Loucy (cell line): ENCODE results near the gene LMF1.
A peak's percentile ranks its signal among the peaks of the same experiment; 100 is the strongest.

Source experiments
- H2AFZ ChIP-seq: fragments of 200-600 bp; sonication (generic); 2 replicates; pipeline ENCODE4 v1.6.0; 2016; ENCODE audit warnings: antibody characterized with exemption, mild to moderate bottlenecking, low read length, moderate library complexity
- H3F3A ChIP-seq: fragments of 200-600 bp; 2 replicates; pipeline ENCODE4 v1.6.0; 2016; ENCODE audit warnings: antibody characterized with exemption, low read depth, mild to moderate bottlenecking
- H3K27me3 ChIP-seq: fragments of 200-600 bp; sonication (generic); 2 replicates; pipeline ENCODE4 v1.6.1; 2014; ENCODE audit warnings: low read length, mild to moderate bottlenecking; ENCODE audit not compliant: insufficient read depth, poor library complexity, severe bottlenecking
- H3K36me3 ChIP-seq: fragments of 200-600 bp; sonication (generic); 2 replicates; pipeline ENCODE4 v1.6.1; 2016; ENCODE audit warnings: low read length; ENCODE audit not compliant: insufficient read depth
- H3K4me1 ChIP-seq: fragments of 200-600 bp; sonication (generic); 2 replicates; pipeline ENCODE4 v1.5.1; 2014; ENCODE audit warnings: low read length, mild to moderate bottlenecking; ENCODE audit not compliant: insufficient read depth, poor library complexity, severe bottlenecking
- H3K4me2 ChIP-seq: fragments of 200-600 bp; sonication (generic); 2 replicates; pipeline ENCODE4 v1.6.0; 2014; ENCODE audit warnings: antibody characterized with exemption, low read length, low read depth, mild to moderate bottlenecking; ENCODE audit not compliant: poor library complexity, severe bottlenecking
- H3K4me3 ChIP-seq: fragments of 200-600 bp; sonication (generic); 2 replicates; pipeline ENCODE4 v1.5.1; 2014; ENCODE audit warnings: low read length, mild to moderate bottlenecking, mixed read lengths; ENCODE audit not compliant: poor library complexity, severe bottlenecking
- H3K79me2 ChIP-seq: fragments of 200-600 bp; sonication (generic); 2 replicates; pipeline ENCODE4 v1.6.1; 2014; ENCODE audit warnings: low read length; ENCODE audit not compliant: insufficient read depth
- H3K9ac ChIP-seq: fragments of 200-600 bp; sonication (generic); 2 replicates; pipeline ENCODE4 v1.6.0; 2014; ENCODE audit warnings: mild to moderate bottlenecking, low read depth, low read length, moderate library complexity; ENCODE audit not compliant: poor library complexity, severe bottlenecking
- H3K9me2 ChIP-seq: fragments of 200-600 bp; sonication (generic); replicated peaks from 2 replicates; pipeline ENCODE4 v1.6.1; 2016; ENCODE audit warnings: low read depth, low read length, mixed read lengths
- H3K9me3 ChIP-seq: fragments of 200-600 bp; sonication (generic); 2 replicates; pipeline ENCODE4 v1.6.1; 2014; ENCODE audit warnings: mild to moderate bottlenecking, antibody characterized with exemption, low read length, low read depth; ENCODE audit not compliant: insufficient read depth
- H4K20me1 ChIP-seq: fragments of 200-600 bp; sonication (generic); 2 replicates; pipeline ENCODE4 v1.6.0; 2014; ENCODE audit warnings: antibody characterized with exemption, low read length, mild to moderate bottlenecking; ENCODE audit not compliant: insufficient read depth, poor library complexity, severe bottlenecking
- CTCF ChIP-seq: fragments of 200-600 bp; sonication (generic); conservative IDR thresholded peaks from 2 replicates; pipeline ENCODE4 v1.5.1; 2014; ENCODE audit warnings: mild to moderate bottlenecking, antibody characterized with exemption, low read length
- EZH2phosphoT487 ChIP-seq: fragments of 200-600 bp; IDR thresholded peaks from 2 replicates; pipeline ENCODE4 v1.6.1; 2018; ENCODE audit warnings: antibody characterized with exemption, mild to moderate bottlenecking, moderate library complexity, borderline replicate concordance

LMF1 gene

GRCh38 chr16:972316-973002 is 1.7 kb upstream of the LMF1 start:
- Histone ChIP-seq H3K9me3 (no peaks in the 10 kb centered on the region), H3K9ac (no peak overlapping the region), H4K20me1 (no peaks in the 10 kb centered on the region), H3K4me3 (no peak overlapping the region), H3K9me2 (no peaks in the 10 kb centered on the region), H3K27me3 (no peaks in the 10 kb centered on the region), H3K4me1 (no peaks in the 10 kb centered on the region), H2AFZ (no peak overlapping the region), H3F3A (no peaks in the 10 kb centered on the region), H3K4me2 (no peak overlapping the region), H3K36me3 (no peaks in the 10 kb centered on the region), H3K79me2 (no peaks in the 10 kb centered on the region; the same call in 1 of the 2 replicates)
- no peak for TF ChIP-seq CTCF
- TF ChIP-seq EZH2phosphoT487, result no peak

- Histone ChIP-seq H3F3A (no peaks in the 10 kb centered on the region), H3K27me3 (no peaks in the 10 kb centered on the region), H3K4me3 (no peak overlapping the region), H3K79me2 (no peaks in the 10 kb centered on the region; the same call in 1 of the 2 replicates), H3K36me3 (no peaks in the 10 kb centered on the region), H3K4me1 (no peaks in the 10 kb centered on the region), H3K9ac (no peak overlapping the region), H3K9me2 (no peaks in the 10 kb centered on the region), H3K9me3 (no peaks in the 10 kb centered on the region), H2AFZ (no peak overlapping the region), H4K20me1 (no peaks in the 10 kb centered on the region), H3K4me2 (no peak overlapping the region)
- no peak for TF ChIP-seq CTCF
- TF ChIP-seq EZH2phosphoT487, result no peak
Observed at GRCh38 chr16:971981-972315, 1.2 kb upstream of the LMF1 start.

- H3K27me3 ChIP-seq, result no peaks in the 10 kb centered on the region
- no peaks in the 10 kb centered on the region for H4K20me1 ChIP-seq
- peak overlapping the region; percentile 81 for H3K4me3 ChIP-seq
- no peaks in the 10 kb centered on the region for H3K9me2 ChIP-seq
- peak overlapping the region; percentile 73 for H3K4me2 ChIP-seq
- H3K9ac ChIP-seq, result no peak overlapping the region
- TF ChIP-seq EZH2phosphoT487 (no peak), CTCF (no peak)
- H2AFZ ChIP-seq, result 0 out of 2 replicates have a peak overlapping the region, but pooled peaks have one; percentile 7
- no peaks in the 10 kb centered on the region for H3K4me1 ChIP-seq
- H3F3A ChIP-seq, result no peaks in the 10 kb centered on the region
- H3K9me3 ChIP-seq, result no peaks in the 10 kb centered on the region
- no peaks in the 10 kb centered on the region for H3K36me3 ChIP-seq
- no peaks in the 10 kb centered on the region; the same call in 1 of the 2 replicates for H3K79me2 ChIP-seq
Observed at GRCh38 chr16:971582-971905, 760 bp upstream of the LMF1 start.
